GM18517 (cell line): Measurements from ENCODE around the gene RUNX2.

Source experiments
- ATAC-seq: cut with Tn5 transposase; IDR thresholded peaks from one replicate; pipeline ENCODE4 v1.9.1; 2021; ENCODE audit warnings: mild to moderate bottlenecking, moderate library complexity; ENCODE audit not compliant: unreplicated experiment

RUNX2 gene

DNA sequence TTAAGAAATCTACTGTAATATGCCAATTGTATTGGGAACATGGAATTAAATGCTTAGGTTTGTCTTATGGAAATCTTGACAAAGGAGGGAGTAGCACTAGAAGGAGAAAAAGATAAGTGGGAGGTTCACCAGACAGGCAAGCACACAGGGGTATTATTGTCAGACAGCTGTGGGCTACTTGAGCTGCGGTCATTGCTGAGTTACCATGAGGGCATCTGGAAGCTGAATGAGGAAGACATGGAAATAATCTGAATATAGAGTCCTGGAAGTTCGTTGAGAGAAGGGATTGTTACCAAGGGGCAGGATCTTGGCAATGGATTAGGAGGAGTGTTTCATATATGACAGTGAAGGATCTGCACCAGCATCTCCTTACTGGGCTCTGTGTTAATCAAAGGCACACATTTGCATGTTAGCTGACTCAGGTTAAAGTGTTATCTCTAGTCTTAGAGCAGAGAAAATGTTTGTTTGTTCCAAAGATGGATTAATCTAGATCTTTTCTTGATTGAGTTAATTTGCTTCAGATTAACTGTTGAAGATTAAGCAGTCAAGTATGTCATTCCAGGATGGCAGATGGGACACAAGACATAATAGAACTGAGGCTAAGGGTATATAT is 102.6 kb downstream of the RUNX2 start:
- no peak for ATAC-seq

GRCh38 chr6:45431317-45432065 is 103.4 kb downstream of the RUNX2 start:
- ATAC-seq: no peak

- ATAC-seq: no peak
Measured at GRCh38 chr6:45432977-45433376, 104.8 kb downstream of the RUNX2 start.

DNA sequence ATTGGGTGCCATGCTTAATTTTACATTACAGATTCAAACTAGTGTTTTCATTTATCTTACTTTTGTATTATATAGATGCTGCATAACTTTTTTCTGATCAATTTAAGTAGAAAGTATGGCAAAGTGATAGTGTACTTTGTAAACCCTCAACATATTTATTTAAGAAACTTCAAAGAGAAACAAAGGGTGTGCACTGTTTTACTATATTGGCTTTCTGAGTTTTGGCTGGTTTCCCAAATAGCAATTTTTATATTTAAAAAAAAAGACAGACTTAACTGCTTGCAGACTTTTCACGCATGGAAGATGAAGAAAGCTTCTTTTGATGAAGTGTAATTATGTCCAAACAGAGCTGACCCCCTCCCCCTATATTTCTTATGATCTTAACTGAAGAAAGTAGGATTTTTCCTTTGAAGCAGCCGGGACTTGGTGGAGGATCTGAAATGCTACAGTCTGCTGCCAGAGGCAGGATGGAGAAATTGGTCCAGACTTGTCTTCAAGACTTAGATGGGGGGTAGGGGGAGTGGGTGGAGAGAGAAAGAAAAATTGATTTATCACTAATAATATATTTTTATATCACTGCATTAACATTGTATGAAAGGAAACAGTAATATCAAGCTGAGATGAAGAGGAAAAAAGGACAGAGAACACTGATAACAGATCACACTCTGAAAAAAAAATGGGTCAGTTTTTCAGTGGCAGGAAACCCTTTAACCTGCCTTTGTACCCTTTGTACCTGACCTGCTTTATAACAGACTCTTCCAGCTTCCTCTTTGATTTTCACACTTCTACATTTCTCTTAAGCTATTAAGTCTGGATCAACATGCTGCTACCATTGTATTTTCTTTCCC is 105.6 kb downstream of the RUNX2 start:
- no peak for ATAC-seq

DNA sequence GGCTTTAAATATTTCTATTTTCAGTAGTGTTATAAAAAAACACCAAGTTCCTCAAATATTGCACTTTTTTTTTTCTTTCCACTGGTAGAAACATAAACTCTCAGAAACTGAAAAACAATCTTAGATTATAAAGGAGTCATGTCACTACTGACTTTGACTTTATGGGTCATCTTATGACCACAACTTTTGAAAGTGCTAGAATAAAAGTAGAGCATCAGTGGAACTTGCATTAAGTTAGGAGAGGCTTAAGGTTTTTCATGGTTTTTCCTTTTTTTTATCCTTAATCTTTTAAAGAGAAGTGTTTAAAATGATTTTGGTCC is 106.2 kb downstream of the RUNX2 start:
- ATAC-seq: no peak

- ATAC-seq: peak; percentile 80
Measured at GRCh38 chr6:45436544-45437438, 108.7 kb downstream of the RUNX2 start.

DNA sequence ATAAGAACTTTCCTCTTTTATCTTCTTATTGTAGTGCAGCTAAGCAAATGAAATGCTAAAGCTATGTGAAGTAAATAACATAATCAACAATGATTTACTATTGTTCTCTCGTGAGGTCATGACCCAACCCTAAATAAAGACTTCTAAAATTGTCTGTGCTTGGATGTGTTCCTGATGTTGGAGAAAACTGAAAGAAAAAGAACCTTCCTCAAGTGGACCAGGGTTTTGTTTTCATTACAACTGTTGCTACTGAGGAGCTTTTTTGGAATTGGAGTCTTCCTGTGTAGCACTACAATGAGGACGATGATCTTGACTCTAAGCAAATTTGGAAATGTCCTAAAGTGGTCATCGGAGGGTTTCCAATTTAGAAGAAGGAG is 109.3 kb downstream of the RUNX2 start:
- ATAC-seq: no peak

GRCh38 chr6:45438151-45438550 is 110.0 kb downstream of the RUNX2 start:
- ATAC-seq: no peak

GRCh38 chr6:45438849-45439406 is 110.8 kb downstream of the RUNX2 start:
- no peak for ATAC-seq

DNA sequence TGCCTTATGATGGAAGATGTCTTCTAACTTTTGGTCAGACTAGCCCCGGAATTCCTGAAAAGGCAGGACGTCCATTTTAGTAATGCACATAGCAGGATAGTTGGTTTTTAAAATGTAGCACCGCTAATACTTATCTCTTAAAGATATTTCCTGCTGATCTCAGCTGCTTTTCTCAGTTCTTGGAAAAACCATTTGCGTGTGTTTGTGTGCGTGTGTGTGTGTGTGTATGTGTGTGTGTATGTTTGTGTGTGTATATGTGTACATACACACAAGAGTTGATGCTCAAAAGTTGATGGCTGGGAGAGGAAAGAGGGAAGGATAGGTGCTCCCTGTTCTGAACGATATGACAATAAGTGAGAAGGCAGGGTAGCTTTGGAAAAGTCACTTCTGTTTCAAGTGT is 111.3 kb downstream of the RUNX2 start:
- no peak for ATAC-seq

DNA sequence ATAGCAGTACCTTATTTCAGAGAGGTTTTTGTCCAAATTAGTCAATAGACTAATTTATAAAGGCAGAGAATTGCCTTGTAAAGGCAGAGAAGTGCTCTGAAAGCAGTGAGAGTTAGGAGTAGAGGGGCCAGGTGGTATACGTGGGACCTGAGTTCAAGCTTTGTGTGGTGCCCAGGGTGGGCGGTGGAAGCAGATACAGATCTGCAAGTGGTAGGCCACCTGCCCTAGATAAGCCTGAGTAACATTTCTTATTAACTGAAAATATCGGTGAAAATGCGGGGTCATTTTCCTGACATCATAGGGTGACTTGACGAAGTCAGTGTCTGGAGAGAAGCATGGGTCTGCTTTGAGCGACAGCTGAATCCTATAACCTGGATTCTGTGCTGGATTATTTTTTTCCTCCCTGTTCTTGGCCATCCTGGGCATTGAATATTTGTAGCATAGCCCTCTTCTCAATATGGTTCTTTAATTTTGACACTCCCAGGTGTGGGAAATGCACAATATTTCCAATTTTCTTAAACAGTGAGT is 111.8 kb downstream of the RUNX2 start:
- no peak for ATAC-seq

- no peak for ATAC-seq
Measured at GRCh38 chr6:45441851-45442453, 113.8 kb downstream of the RUNX2 start.

DNA sequence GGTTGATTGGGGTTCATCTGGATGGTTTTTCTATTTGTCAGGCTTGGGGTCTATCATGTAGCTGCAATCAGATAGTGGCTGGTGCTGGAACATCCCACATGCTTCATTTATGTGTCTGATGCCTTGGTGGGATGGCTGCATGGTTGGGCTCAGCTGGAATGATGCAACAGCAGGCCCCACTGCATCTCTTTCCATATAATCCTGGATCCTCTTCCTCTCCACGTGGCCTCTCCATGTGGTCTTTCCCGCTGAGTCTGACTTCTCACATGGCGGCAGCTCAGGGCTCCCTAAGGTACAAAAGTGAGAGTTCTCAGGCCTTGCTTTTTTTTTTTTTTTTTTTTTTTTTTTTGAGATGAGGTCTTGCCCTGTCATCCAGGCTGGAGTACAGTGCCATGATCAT is 114.6 kb downstream of the RUNX2 start:
- no peak for ATAC-seq

GRCh38 chr6:45445364-45445748 is 117.2 kb downstream of the RUNX2 start:
- no peak for ATAC-seq

DNA sequence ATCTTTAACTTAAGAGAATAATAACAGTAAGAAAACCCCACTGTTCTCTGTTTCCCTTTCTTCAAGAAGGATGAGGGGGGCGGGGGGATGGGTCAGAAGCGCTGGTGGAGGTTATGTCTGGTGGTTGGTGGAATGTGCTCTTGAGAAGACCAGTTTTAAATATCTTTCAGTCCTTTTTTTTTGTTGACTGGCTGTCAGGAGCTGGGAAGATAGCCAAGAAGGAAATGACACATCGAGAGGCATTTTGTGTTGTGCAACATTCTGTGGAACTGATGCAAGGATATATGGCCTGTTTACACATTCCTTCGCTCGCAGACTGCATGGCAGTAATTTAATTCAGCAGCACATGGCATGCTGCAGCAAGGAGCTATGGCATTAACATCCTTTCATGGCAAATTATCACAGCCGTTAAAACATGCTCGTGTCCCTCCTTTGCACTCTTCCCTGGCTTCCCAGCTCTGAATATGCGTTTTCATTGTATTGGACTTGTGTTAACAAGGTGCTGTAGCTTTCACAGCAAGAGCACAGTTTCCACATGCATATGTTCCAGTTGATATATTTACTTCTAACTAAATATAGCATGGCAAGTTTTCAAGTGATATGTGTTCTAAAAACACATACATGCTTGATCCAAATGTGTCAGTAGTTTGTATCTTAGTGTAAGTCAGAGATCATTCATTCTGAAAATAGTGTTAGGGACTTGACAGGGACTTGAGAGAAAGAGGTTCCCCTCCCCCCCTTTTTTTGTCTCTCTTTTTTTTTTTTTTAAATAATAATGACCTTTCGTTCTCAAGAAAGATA is 117.8 kb downstream of the RUNX2 start:
- ATAC-seq: no peak

- ATAC-seq: no peak
Measured at GRCh38 chr6:45447005-45447404, 118.9 kb downstream of the RUNX2 start.

- no peak for ATAC-seq
Measured at GRCh38 chr6:45447716-45448115, 119.6 kb downstream of the RUNX2 start.

DNA sequence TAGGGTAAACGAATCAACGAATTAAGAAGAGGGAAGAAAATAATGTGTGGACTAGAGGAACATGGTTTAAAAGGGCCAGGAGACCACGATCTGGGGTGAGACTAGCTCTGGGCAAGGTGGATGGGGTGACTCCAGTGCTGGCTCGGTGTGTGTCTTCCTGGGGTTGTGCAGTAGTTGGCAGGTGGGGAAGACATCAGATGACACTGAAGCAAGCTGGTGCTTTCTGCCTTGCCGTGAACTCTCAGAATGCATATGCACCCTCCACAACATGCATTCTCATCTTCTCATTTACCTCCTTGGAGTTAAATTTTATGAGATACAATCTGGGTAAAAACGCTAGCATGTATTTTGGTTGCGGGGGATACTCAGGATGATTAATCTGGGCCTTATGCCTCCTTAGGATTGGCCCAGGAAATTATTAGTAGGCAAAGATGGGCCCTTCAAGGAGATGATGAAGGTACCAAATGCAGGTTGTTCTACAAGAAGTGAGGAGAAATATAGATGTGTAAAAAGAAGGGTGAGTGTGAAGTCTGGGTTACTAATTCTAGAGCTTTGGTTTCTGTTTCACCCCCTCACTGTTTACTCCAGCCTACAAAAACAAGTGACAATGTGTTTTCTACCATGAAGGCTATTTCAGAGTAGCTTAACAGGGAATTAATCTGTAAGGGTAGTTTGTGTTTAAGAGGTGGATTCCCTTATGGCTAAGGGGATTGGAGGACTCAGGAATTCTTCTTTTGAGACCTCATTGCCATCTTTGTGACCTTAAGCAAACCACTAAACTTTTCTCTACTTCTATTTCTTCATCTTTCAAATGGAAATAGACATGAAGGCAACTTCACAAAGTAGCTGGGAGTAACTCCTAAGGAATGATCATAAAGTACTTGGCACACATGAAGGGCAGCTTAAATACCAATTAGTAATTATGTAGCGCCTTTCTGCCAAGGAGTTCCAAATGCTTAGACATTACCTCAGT is 120.6 kb downstream of the RUNX2 start:
- ATAC-seq: no peak
